Lower leg skin (tissue), 4 donors: ENCODE results near the gene PDE7B. TPM values are rescaled to one million over a fixed set of nuclear protein-coding genes. Genes with fewer than 3 reads are reported as not detected.

Experiments used
- DNase-seq, 2 donors: peaks; one replicate each; pipeline ENCODE4 v3.0.0-alpha.2; 2019; ENCODE audit warnings: low spot score in 2 of 2
- H3K4me3 ChIP-seq: fragments of 200-600 bp; sonication (generic); 2 replicates; pipeline ENCODE4 v1.5.1; 2017; ENCODE audit warnings: mild to moderate bottlenecking, low read depth; ENCODE audit not compliant: poor library complexity, severe bottlenecking
- POLR2A ChIP-seq, 2 donors: fragments of 450-650 bp; IDR thresholded peaks; one replicate each; pipeline ENCODE4 v1.6.1; 2016 to 2017; ENCODE audit warnings: antibody characterized with exemption in 2 of 2, mild to moderate bottlenecking in 1 of 2, moderate library complexity in 1 of 2
- WGBS, 2 donors: methylation state at CpG; one replicate each; pipeline ENCODE4 v1.1.5; 2018; 5-methylcytosine and 5-hydroxymethylcytosine counted together
- intact Hi-C: fragments of 100-400 bp; cut with DNase I; formaldehyde crosslinking; loops from one replicate; pipeline ENCODE4 v1.15.0; 2023; ENCODE audit warnings: low total_unique reads
- total RNA-seq, 4 donors: library from RNA; depleted of rRNA; stranded (reverse); fragments of >200 nt; gene quantifications; one replicate each; pipeline ENCODE4 v1.1.0, GENCODE V29; 2016
- TF ChIP-seq, protein P1 (sequence below), 3 donors: fragments of 450-650 bp; IDR thresholded peaks; one replicate each; pipeline ENCODE4 v1.5.1; 2016; ENCODE audit warnings: antibody characterized with exemption in 3 of 3, mild to moderate bottlenecking in 3 of 3, moderate library complexity in 2 of 3

PDE7B gene
- total RNA-seq, 4 donors from 2014 or later: 0.30 to 1.5 (median 0.89) TPM

GRCh38 chr6:135871296-135871695 lies 19.8 kb downstream of the PDE7B start:
- TF ChIP-seq, protein P1, sequence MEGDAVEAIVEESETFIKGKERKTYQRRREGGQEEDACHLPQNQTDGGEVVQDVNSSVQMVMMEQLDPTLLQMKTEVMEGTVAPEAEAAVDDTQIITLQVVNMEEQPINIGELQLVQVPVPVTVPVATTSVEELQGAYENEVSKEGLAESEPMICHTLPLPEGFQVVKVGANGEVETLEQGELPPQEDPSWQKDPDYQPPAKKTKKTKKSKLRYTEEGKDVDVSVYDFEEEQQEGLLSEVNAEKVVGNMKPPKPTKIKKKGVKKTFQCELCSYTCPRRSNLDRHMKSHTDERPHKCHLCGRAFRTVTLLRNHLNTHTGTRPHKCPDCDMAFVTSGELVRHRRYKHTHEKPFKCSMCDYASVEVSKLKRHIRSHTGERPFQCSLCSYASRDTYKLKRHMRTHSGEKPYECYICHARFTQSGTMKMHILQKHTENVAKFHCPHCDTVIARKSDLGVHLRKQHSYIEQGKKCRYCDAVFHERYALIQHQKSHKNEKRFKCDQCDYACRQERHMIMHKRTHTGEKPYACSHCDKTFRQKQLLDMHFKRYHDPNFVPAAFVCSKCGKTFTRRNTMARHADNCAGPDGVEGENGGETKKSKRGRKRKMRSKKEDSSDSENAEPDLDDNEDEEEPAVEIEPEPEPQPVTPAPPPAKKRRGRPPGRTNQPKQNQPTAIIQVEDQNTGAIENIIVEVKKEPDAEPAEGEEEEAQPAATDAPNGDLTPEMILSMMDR (IDR thresholded peaks at IDR 0.05): no peak
- no peak for TF ChIP-seq POLR2A (IDR thresholded peaks at IDR 0.05)
- whole genome bisulfite sequencing, 2 donors: 93 to 95% methylated on average over 1 of the region's 1 CpG
- no peak for DNase-seq
- intact Hi-C loops: no loop called here
- no peak overlapping the region for H3K4me3 ChIP-seq

DNA sequence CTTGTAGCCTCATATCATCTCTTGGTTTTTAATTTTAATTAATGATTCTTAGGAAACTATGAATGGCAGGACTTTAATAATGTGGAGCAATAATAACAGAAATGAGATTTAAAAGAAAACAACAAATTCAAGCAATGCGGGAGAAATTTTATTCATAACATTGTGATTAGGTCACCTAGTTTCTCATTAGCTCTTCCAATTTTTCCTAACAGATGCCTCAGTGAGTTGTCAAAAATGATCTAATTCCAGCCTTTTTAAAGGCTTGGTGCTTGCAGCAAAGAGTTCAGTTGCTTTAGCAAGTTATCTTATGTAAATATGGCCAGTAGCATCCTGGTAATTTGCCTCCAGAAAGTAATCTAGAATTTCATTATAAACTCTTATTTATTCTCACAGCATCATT lies 20.4 kb downstream of the PDE7B start:
- no peak overlapping the region for H3K4me3 ChIP-seq
- no peak for DNase-seq
- intact Hi-C loops: no loop called here
- WGBS, 2 donors: 66 to 71% methylated on average over 1 of the region's 1 CpG
- TF ChIP-seq POLR2A (IDR thresholded peaks at IDR 0.05): no peak

- 87 to 88% methylated on average over 2 of the region's 2 CpGs for WGBS, 2 donors
These were observed 23.9 kb downstream of the PDE7B start for GRCh38 chr6:135875446-135875845.

GRCh38 chr6:135876058-135876457 lies 24.6 kb downstream of the PDE7B start:
- no peak for DNase-seq
- TF ChIP-seq, protein P1 (IDR thresholded peaks at IDR 0.05): no peak
- TF ChIP-seq POLR2A (IDR thresholded peaks at IDR 0.05): no peak
- WGBS, 2 donors: 89 to 96% methylated on average over 4 of the region's 4 CpGs
- intact Hi-C loops: no loop called here
- no peak overlapping the region for H3K4me3 ChIP-seq

More at GRCh38 chr6:135875446-135875845, 23.9 kb downstream of the PDE7B start:
- DNase-seq: no peak
- no peak overlapping the region for H3K4me3 ChIP-seq
- intact Hi-C loops: no loop called here
- no peak for TF ChIP-seq POLR2A (IDR thresholded peaks at IDR 0.05)
- TF ChIP-seq, protein P1 (IDR thresholded peaks at IDR 0.05): no peak

GRCh38 chr6:135877666-135878065 lies 26.2 kb downstream of the PDE7B start:
- 53 to 61% methylated on average over 6 of the region's 6 CpGs for WGBS, 2 donors
- intact Hi-C loops: no loop called here
- DNase-seq: no peak
- no peak overlapping the region for H3K4me3 ChIP-seq
- no peak for TF ChIP-seq POLR2A (IDR thresholded peaks at IDR 0.05)
- TF ChIP-seq, protein P1 (IDR thresholded peaks at IDR 0.05): no peak

- DNase-seq: no peak
- TF ChIP-seq POLR2A (IDR thresholded peaks at IDR 0.05): no peak
- TF ChIP-seq, protein P1 (IDR thresholded peaks at IDR 0.05): no peak
- WGBS, 2 donors: 56 to 61% methylated on average over 7 of the region's 7 CpGs
- intact Hi-C loops: no loop called here
- no peak overlapping the region for H3K4me3 ChIP-seq
These were observed 28.8 kb downstream of the PDE7B start for GRCh38 chr6:135880066-135880972.
